Measurements from ENCODE around the gene UBE2H. TPM values are rescaled to one million over a fixed set of nuclear protein-coding genes. Genes with fewer than 3 reads are reported as not detected.
A peak's percentile ranks its signal among the peaks of the same experiment; 100 is the strongest.

Gene UBE2H
- total and polyA plus RNA-seq, 10 donors: 13.5 to 98.0 (median 65.5) TPM

- intact Hi-C loops (cut with DNase I; ENCODE audit: low total_unique reads): no loop called here
- Histone ChIP-seq H3K27me3 (replicated peaks in 1 of 7) (no peaks in the 10 kb centered on the region), H3K4me1 (peaks cover 0 to 46% (median 17%) of the 10 kb centered on the region in 6 donors), H3K36me3 (peaks cover 0 to 52% (median 7%) of the 10 kb centered on the region in 6 donors), H3K4me3 (no peak overlapping the region), H3K9me3 (peaks cover 0 to 5% (median 0%) of the 10 kb centered on the region in 8 donors), H3K27ac (no peak overlapping the region)
- 94 to 99% (median 98%) methylated on average over 4 of the region's 4 CpGs for WGBS, 5 donors
- DNase-seq: no peak
- no peak for TF ChIP-seq POLR2A (IDR thresholded peaks at IDR 0.05)
Measured at GRCh38 chr7:129939881-129940280, 12.9 kb downstream of the UBE2H start.

- intact Hi-C loops (cut with DNase I; ENCODE audit: low total_unique reads): no loop called here
- Histone ChIP-seq H3K36me3 (peaks cover 0 to 75% (median 6%) of the 10 kb centered on the region in 6 donors), H3K27me3 (replicated peaks in 1 of 7) (no peaks in the 10 kb centered on the region), H3K4me1 (peaks cover 0 to 30% (median 13%) of the 10 kb centered on the region in 6 donors), H3K27ac (no peak overlapping the region), H3K4me3 (no peak overlapping the region), H3K9me3 (no peaks in the 10 kb centered on the region)
- TF ChIP-seq CTCF (IDR thresholded peaks at IDR 0.05 in 8 of 11, conservative IDR thresholded peaks at IDR 0.05 in 3 of 11) (no peak), POLR2AphosphoS5 (IDR thresholded peaks at IDR 0.05) (no peak), POLR2A (IDR thresholded peaks at IDR 0.05) (no peak)
- no peak for DNase-seq
- 80 to 92% (median 82%) methylated on average over 3 of the region's 3 CpGs for WGBS, 5 donors
Measured at GRCh38 chr7:129933627-129934026, 19.1 kb downstream of the UBE2H start.

GRCh38 chr7:129926618-129927017 is 26.1 kb downstream of the UBE2H start:
- no peak for DNase-seq
- intact Hi-C loops (cut with DNase I; ENCODE audit: low total_unique reads): no loop called here
- no peaks in the 10 kb centered on the region for H3K27me3 ChIP-seq (replicated peaks in 1 of 7)
- H3K9me3 ChIP-seq: no peaks in the 10 kb centered on the region
- peaks cover 13 to 48% (median 26%) of the 10 kb centered on the region in 6 donors for H3K4me1 ChIP-seq
- 91 to 99% (median 96%) methylated on average over 3 of the region's 3 CpGs for WGBS, 5 donors
- H3K4me3 ChIP-seq: no peak overlapping the region
- H3K36me3 ChIP-seq: peaks cover 0 to 67% (median 6%) of the 10 kb centered on the region in 6 donors
- TF ChIP-seq POLR2AphosphoS5 (IDR thresholded peaks at IDR 0.05) (no peak), POLR2A (IDR thresholded peaks at IDR 0.05) (no peak), CTCF (IDR thresholded peaks at IDR 0.05 in 8 of 11, conservative IDR thresholded peaks at IDR 0.05 in 3 of 11) (no peak)
- no peak overlapping the region for H3K27ac ChIP-seq

GRCh38 chr7:129925416-129926002 is 27.3 kb downstream of the UBE2H start:
- H3K4me3 ChIP-seq: no peak overlapping the region
- TF ChIP-seq POLR2A (IDR thresholded peaks at IDR 0.05) (no peak), POLR2AphosphoS5 (IDR thresholded peaks at IDR 0.05) (no peak), CTCF (IDR thresholded peaks at IDR 0.05 in 8 of 11, conservative IDR thresholded peaks at IDR 0.05 in 3 of 11) (no peak)
- no peak for DNase-seq
- peaks cover 0 to 68% (median 9%) of the 10 kb centered on the region in 6 donors for H3K36me3 ChIP-seq
- WGBS, 5 donors: 78 to 91% (median 84%) methylated on average over 8 of the region's 8 CpGs
- no peaks in the 10 kb centered on the region for H3K27me3 ChIP-seq (replicated peaks in 1 of 7)
- no peaks in the 10 kb centered on the region for H3K9me3 ChIP-seq
- peak overlapping the region in 1 of 8 donors; percentile 17 for H3K27ac ChIP-seq
- intact Hi-C loops (cut with DNase I; ENCODE audit: low total_unique reads): no loop called here
- H3K4me1 ChIP-seq: peaks cover 13 to 56% (median 26%) of the 10 kb centered on the region in 6 donors

All from spleen (tissue), 11 donors.